GM23338 (cell line): Measurements from ENCODE around the gene MKNK2. TPM values are rescaled to one million over a fixed set of nuclear protein-coding genes. Genes with fewer than 3 reads are reported as not detected.

Source experiments
- ATAC-seq: fragments of 200-7000 bp; cut with Tn5 transposase; 3 replicates; pipeline ENCODE4 v1.9.1; 2020
- DNase-seq: peaks from one replicate; pipeline ENCODE4 v3.0.0-alpha.2; 2015; ENCODE audit warnings: low spot score
- H2AFZ ChIP-seq: fragments of 200-600 bp; sonication (generic); 2 replicates; pipeline ENCODE4 v1.8.0; 2016; ENCODE audit warnings: antibody characterized with exemption, mild to moderate bottlenecking, moderate library complexity
- H3F3A ChIP-seq: fragments of 200-600 bp; sonication (generic); replicated peaks from 2 replicates; pipeline ENCODE4 v1.8.0; 2017; ENCODE audit warnings: antibody characterized with exemption, mixed run types, low read depth
- H3K27ac ChIP-seq: fragments of 200-600 bp; sonication (generic); 2 replicates; pipeline ENCODE4 v1.6.1; 2016; ENCODE audit warnings: low read depth
- H3K27me3 ChIP-seq: fragments of 200-600 bp; sonication (generic); 2 replicates; pipeline ENCODE4 v1.8.0; 2016; ENCODE audit warnings: mild to moderate bottlenecking, mixed run types, moderate library complexity; ENCODE audit not compliant: insufficient read depth
- H3K36me3 ChIP-seq: fragments of 200-600 bp; sonication (generic); 2 replicates; pipeline ENCODE4 v1.8.0; 2016; ENCODE audit warnings: mild to moderate bottlenecking; ENCODE audit not compliant: insufficient read depth
- H3K4me1 ChIP-seq: fragments of 200-600 bp; sonication (generic); 2 replicates; pipeline ENCODE4 v1.8.0; 2016; ENCODE audit warnings: mild to moderate bottlenecking, moderate library complexity; ENCODE audit not compliant: insufficient read depth
- H3K4me2 ChIP-seq: fragments of 200-600 bp; sonication (generic); 2 replicates; pipeline ENCODE4 v1.7.1; 2017; ENCODE audit warnings: mixed run types
- H3K4me3 ChIP-seq: fragments of 200-600 bp; sonication (generic); 2 replicates; pipeline ENCODE4 v1.6.1; 2016; ENCODE audit warnings: mixed run types
- H3K79me2 ChIP-seq: fragments of 200-600 bp; sonication (generic); replicated peaks from 2 replicates; pipeline ENCODE4 v1.8.0; 2017; ENCODE audit warnings: mild to moderate bottlenecking; ENCODE audit not compliant: insufficient read depth
- H3K9me2 ChIP-seq: fragments of 200-600 bp; sonication (generic); 2 replicates; pipeline ENCODE4 v1.8.0; 2017; ENCODE audit not compliant: insufficient read depth
- H4K20me1 ChIP-seq: fragments of 200-600 bp; sonication (generic); replicated peaks from 2 replicates; pipeline ENCODE4 v1.8.0; 2017; ENCODE audit warnings: mild to moderate bottlenecking; ENCODE audit not compliant: insufficient read depth
- H3K27ac Mint-ChIP-seq: 2 replicates; pipeline ENCODE4 v1.8.0; 2020; ENCODE audit warnings: inconsistent platforms, mild to moderate bottlenecking, moderate library complexity, mixed read lengths
- H3K27me3 Mint-ChIP-seq: 3 replicates; pipeline ENCODE4 v1.8.0; 2022; ENCODE audit warnings: low read depth, mild to moderate bottlenecking, moderate library complexity, mixed read lengths, inconsistent platforms; ENCODE audit not compliant: insufficient read depth, poor library complexity
- H3K36me3 Mint-ChIP-seq: 3 replicates; pipeline ENCODE4 v1.8.0; 2021; ENCODE audit warnings: low read depth, mild to moderate bottlenecking, inconsistent platforms, moderate library complexity, mixed read lengths
- H3K4me1 Mint-ChIP-seq: 3 replicates; pipeline ENCODE4 v1.8.0; 2020; ENCODE audit warnings: mild to moderate bottlenecking, inconsistent platforms, mixed read lengths
- H3K4me3 Mint-ChIP-seq: 3 replicates; pipeline ENCODE4 v1.8.0; 2021; ENCODE audit warnings: moderate library complexity, mild to moderate bottlenecking, inconsistent platforms, mixed read lengths
- H3K9me3 Mint-ChIP-seq: 3 replicates; pipeline ENCODE4 v1.8.0; 2020; ENCODE audit warnings: moderate library complexity, mild to moderate bottlenecking, inconsistent platforms, mixed read lengths
- CREB1 ChIP-seq: fragments of 250-450 bp; sonication (Bioruptor Pico); IDR thresholded peaks from 2 replicates; pipeline ENCODE4 v1.5.0; 2020; ENCODE audit warnings: low read depth, mild to moderate bottlenecking, moderate library complexity
- CTCF ChIP-seq, 2 experiments: fragments of 200-600 bp in 1 of 2; sonication (generic) in 1 of 2; conservative IDR thresholded peaks; 2 replicates each; pipeline versions ENCODE4 v1.5.1 to v1.6.1; 2016 to 2017; ENCODE audit warnings: antibody characterized with exemption in 2 of 2, low read depth in 2 of 2, mild to moderate bottlenecking in 2 of 2, moderate library complexity in 1 of 2
- EZH2phosphoT487 ChIP-seq: fragments of 200-600 bp; sonication (generic); IDR thresholded peaks from one replicate; pipeline ENCODE4 v1.8.1; 2018; ENCODE audit warnings: antibody characterized with exemption; ENCODE audit not compliant: unreplicated experiment
- POLR2AphosphoS5 ChIP-seq: IDR thresholded peaks from 2 replicates; pipeline ENCODE4 v1.6.1; 2016; ENCODE audit warnings: antibody characterized with exemption, low read depth
- REST ChIP-seq: IDR thresholded peaks from one replicate; pipeline ENCODE4 v1.6.1; 2018; ENCODE audit warnings: antibody characterized with exemption; ENCODE audit not compliant: unreplicated experiment
- STAT1 ChIP-seq: IDR thresholded peaks from one replicate; pipeline ENCODE4 v1.6.1; 2016; ENCODE audit warnings: antibody characterized with exemption; ENCODE audit not compliant: unreplicated experiment
- ZNF114 ChIP-seq: fragments of 250-450 bp; sonication (Bioruptor Pico); IDR thresholded peaks from 2 replicates; pipeline ENCODE4 v1.5.0; 2020; ENCODE audit warnings: mild to moderate bottlenecking, moderate library complexity
- ZNF331 ChIP-seq: fragments of 250-450 bp; sonication (Bioruptor Pico); IDR thresholded peaks from 2 replicates; pipeline ENCODE4 v1.5.0; 2020; ENCODE audit warnings: low read depth, mild to moderate bottlenecking, moderate library complexity
- polyA plus RNA-seq: library from polyadenylated mRNA; unstranded; fragments of >200 nt; fragmentation: Nextera tagmentation; extraction: Ambion mirVana; gene quantifications from 2 replicates; pipeline ENCODE4 v1.2.1, GENCODE V29; 2016
- total RNA-seq: library from RNA; depleted of rRNA; stranded (reverse); fragments of >200 nt; shearing (Covaris generic); gene quantifications from 2 replicates; pipeline ENCODE4 v1.2.3, GENCODE V29; 2014
- TF ChIP-seq, protein P1 (sequence below): IDR thresholded peaks from 2 replicates; pipeline ENCODE4 v1.6.1; 2016; ENCODE audit warnings: antibody characterized with exemption

MKNK2 gene
- total and polyA plus RNA-seq, 2 experiments from 2014 or later = 71.0 to 159 TPM

- Histone ChIP-seq H4K20me1 (no peaks in the 10 kb centered on the region), H3F3A (peaks cover 13% of the 10 kb centered on the region; the same call in 1 of the 2 replicates), H3K9me2 (no peaks in the 10 kb centered on the region), H3K4me2 (peak overlapping the region; percentile 98), H3K27me3 (no peaks in the 10 kb centered on the region), H3K27ac (peak overlapping the region; percentile 84), H3K4me1 (peaks cover 21% of the 10 kb centered on the region), H2AFZ (peak overlapping the region; percentile 83), H3K36me3 (no peaks in the 10 kb centered on the region), H3K79me2 (no peaks in the 10 kb centered on the region), H3K4me3 (peak overlapping the region; percentile 83)
- no peaks in the 10 kb centered on the region; the same call in 2 of the 3 replicates for H3K36me3 Mint-ChIP-seq
- H3K27me3 Mint-ChIP-seq = peaks cover 9% of the 10 kb centered on the region
- H3K27ac Mint-ChIP-seq = peak overlapping the region; percentile 97
- ATAC-seq (peak; percentile 80), DNase-seq (peak; percentile 100)
- TF ChIP-seq CREB1 (CRISPR knock-in tag) (peak; percentile 74; the same call in 1 of the 2 replicates), CTCF (conservative IDR thresholded peaks at IDR 0.05; ENCODE audit: low read depth in 2 of 2) (peak; percentile 17 to 25; a peak in 2 of 4 replicates), ZNF331 (CRISPR knock-in tag) (no peak), ZNF114 (CRISPR knock-in tag) (no peak), STAT1 (no peak), POLR2AphosphoS5 (peak; percentile 71), EZH2phosphoT487 (no peak), REST (no peak)
- TF ChIP-seq, protein P1, sequence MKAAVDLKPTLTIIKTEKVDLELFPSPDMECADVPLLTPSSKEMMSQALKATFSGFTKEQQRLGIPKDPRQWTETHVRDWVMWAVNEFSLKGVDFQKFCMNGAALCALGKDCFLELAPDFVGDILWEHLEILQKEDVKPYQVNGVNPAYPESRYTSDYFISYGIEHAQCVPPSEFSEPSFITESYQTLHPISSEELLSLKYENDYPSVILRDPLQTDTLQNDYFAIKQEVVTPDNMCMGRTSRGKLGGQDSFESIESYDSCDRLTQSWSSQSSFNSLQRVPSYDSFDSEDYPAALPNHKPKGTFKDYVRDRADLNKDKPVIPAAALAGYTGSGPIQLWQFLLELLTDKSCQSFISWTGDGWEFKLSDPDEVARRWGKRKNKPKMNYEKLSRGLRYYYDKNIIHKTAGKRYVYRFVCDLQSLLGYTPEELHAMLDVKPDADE = 0 out of 2 replicates have a peak, but pooled peaks have one; percentile 26
- peak overlapping the region; percentile 87 for H3K4me3 Mint-ChIP-seq
- no peaks in the 10 kb centered on the region for H3K9me3 Mint-ChIP-seq
- H3K4me1 Mint-ChIP-seq = peaks cover 24% of the 10 kb centered on the region
These were observed 10.7 kb upstream of the MKNK2 start for GRCh38 chr19:2061495-2062388.
